Measurements from ENCODE around the gene FAM83B. TPM values are rescaled to one million over a fixed set of nuclear protein-coding genes. Genes with fewer than 3 reads are reported as not detected.
"Not testable (repeated sequence)": the region's sequence is repeated elsewhere in the genome, so short reads cannot be mapped to it uniquely, and the experiment has no call there.

Gene FAM83B
- total RNA-seq, 2 experiments from 2014 or later: not detected

DNA sequence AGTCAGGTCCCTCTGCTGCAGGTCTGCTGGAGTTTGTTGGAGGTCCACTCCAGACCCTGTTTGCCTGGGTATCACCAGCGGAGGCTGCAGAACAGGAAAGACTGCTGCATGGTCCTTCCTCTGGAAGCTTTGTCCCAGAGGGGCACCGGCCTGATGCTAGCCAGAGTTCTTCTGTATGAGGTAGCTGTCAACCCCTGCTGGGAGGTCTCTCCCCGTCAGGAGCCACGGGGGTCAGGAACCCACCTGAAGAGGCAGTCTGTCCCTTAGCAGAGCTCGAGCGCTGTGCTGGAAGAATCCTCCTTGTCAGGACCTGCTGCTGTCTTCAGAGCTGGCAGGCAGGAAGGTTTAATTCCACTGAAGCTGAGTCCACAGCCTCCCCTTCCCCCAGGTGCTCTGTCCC lies 22.3 kb upstream of the FAM83B start:
- H3K4me3 Mint-ChIP-seq; H3K9me3 Mint-ChIP-seq (ENCODE audit: insufficient read depth); H3K27me3 Mint-ChIP-seq (ENCODE audit: low read depth); CTCF ChIA-PET; ATAC-seq; DNase-seq; H3K4me1 Mint-ChIP-seq (ENCODE audit: low read depth); POLR2A ChIA-PET; H3K36me3 Mint-ChIP-seq (ENCODE audit: low read depth); H3K27ac Mint-ChIP-seq: not testable (repeated sequence)

DNA sequence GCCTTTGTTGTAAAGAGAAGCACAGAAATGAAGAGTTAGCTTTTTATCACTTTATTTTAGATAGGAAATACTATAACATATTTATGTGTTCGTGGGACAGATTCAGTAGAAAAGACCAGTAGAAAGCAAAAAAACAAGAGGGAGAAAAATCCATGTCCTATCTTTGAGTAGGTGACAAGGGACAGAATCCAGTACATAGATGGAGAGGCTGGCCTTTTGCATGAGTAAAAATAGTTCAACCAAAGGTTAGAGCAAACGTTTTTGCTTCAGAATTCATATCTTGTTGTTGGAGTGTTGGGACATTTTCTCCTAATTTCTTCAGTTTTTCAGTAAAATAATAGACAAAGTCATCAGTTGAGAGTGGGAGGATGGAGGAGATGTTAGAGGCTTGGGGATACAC lies 19.6 kb upstream of the FAM83B start:
- H3K4me1 Mint-ChIP-seq (ENCODE audit: low read depth): no peaks in the 10 kb centered on the region
- no peak for ATAC-seq
- no peaks in the 10 kb centered on the region for H3K36me3 Mint-ChIP-seq (ENCODE audit: low read depth)
- CTCF ChIA-PET: no interaction called here
- POLR2A ChIA-PET: no interaction called here
- no peaks in the 10 kb centered on the region for H3K27me3 Mint-ChIP-seq (ENCODE audit: low read depth)
- no peak overlapping the region for H3K27ac Mint-ChIP-seq
- DNase-seq: no peak
- no peak overlapping the region for H3K4me3 Mint-ChIP-seq
- H3K9me3 Mint-ChIP-seq (ENCODE audit: insufficient read depth): peaks cover 9% of the 10 kb centered on the region

DNA sequence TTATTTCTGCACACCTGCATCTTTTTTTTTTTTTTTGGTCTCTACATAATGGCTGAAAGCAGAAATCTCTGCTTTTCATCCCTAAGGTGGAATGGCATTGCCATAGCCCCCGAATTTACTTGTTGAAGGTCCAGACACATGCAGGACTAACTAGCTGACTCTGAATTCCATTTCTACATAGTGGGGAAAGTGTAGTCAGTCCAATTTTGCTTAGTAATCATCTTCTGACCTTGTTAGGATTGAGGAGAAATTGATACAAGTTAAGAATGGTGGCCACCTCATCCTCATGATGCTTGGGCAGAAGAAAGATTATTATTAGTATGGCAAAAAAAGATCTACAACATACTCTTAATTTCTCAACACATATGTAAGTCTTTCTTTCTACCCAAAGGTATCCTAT lies 16.4 kb upstream of the FAM83B start:
- CTCF ChIA-PET: no interaction called here
- H3K9me3 Mint-ChIP-seq (ENCODE audit: insufficient read depth): peaks cover 4% of the 10 kb centered on the region
- no peak overlapping the region for H3K27ac Mint-ChIP-seq
- ATAC-seq (no peak), DNase-seq (no peak)
- no peaks in the 10 kb centered on the region for H3K36me3 Mint-ChIP-seq (ENCODE audit: low read depth)
- H3K4me3 Mint-ChIP-seq: no peak overlapping the region
- H3K27me3 Mint-ChIP-seq (ENCODE audit: low read depth): no peaks in the 10 kb centered on the region
- POLR2A ChIA-PET: no interaction called here
- no peaks in the 10 kb centered on the region for H3K4me1 Mint-ChIP-seq (ENCODE audit: low read depth)

DNA sequence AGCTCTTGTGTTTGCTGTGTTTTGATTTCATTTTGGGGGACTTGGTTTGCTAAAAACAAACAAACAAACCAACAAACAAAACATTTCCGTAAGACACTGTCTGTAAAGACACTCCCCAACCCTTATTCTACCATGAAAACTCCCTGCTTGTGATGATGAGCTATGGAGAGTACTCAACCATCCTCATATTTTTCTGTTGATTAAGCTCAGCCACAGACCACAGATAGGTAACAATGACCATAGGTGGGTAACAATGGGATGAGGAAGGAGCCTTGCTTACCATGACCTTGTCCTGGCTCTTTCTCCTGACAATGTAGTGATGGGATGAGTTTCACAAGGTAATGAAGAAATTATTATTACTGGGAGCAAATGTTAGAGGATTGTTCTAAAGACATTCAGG lies 11.4 kb upstream of the FAM83B start:
- ChIA-PET POLR2A (no interaction called here), CTCF (no interaction called here)
- DNase-seq: no peak
- H3K27me3 Mint-ChIP-seq (ENCODE audit: low read depth): no peaks in the 10 kb centered on the region
- no peak overlapping the region for H3K4me3 Mint-ChIP-seq
- ATAC-seq: no peak
- H3K4me1 Mint-ChIP-seq (ENCODE audit: low read depth): no peaks in the 10 kb centered on the region
- H3K36me3 Mint-ChIP-seq (ENCODE audit: low read depth): no peaks in the 10 kb centered on the region
- H3K27ac Mint-ChIP-seq: no peak overlapping the region
- H3K9me3 Mint-ChIP-seq (ENCODE audit: insufficient read depth): no peaks in the 10 kb centered on the region

DNA sequence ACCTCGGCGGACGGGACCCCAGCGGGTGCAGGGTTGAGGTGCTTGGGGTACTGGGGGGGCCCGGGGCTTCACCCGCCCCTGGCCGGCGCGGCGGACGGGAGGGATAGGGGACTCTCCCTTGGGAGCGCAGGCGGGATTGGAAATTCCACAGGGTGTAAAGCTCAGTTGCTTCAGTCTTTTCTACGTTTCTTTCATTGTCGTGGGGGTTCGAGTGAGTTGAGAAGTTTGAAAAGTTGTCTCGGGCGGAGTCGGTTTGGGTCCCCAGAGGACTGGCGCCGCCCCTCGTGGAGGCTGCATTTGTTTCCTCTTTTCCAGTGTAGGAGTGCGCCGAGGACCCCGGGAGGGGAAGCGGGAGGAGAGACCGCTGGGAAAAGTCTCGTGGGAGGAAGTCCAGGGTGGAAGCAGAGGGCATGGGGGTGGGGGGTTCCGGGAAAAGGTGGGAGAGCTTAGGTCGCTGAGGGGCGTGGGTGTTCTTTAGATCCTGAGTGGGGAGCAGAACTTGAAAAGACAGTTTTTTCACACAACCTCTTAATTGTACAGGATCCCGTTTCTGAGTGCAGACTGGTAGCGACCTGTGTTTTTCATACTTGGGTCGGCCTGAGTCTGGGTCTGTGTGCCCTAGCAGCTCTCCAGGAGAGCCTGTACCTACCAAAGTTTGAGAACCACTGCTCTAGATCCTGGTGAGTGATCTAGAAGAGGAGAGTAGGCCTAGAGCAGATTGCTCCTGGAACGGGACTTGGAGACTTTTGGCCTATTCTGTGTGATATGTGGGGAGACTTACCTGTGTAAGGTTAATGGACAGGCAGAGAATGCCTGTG lies 495 bp downstream of the FAM83B start:
- H3K4me3 Mint-ChIP-seq: no peak overlapping the region

DNA sequence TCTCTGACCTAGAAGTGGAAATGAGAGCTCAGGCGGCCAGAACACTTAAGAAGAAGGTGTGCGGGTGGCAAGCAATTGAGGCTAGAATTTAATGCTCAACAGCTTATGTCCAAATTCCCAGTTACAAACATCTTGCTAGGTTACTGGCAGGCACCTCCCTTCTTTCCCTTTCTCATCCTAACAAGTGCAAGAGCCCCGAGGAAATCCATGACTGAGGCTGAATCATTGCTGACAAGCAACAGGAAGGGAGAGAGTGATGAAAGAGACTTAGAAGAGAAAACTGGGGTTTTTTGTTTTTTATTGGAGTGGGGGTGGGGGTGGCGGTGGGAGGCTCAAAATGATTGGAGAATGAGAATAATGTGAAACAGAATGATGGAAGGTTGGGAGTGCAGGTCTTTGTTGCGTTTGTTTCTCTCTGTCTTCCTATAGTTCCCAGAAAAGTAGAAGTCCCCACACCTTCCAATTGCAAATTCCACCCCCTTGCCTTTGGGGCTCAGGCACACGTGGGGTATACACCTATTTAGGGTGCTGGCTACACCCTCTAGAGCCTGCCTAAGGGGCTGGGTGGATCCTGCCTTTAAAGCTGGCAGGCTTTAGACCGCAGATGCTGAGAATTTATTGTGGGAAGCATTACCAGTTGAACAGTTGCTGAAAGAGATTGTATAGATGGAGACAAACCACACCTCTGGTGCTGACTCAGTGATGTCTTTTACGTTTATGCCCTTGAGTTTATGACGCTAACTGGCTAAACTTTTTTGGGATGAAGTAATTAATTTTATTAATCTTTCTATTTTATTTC lies 1.4 kb downstream of the FAM83B start:
- no peak for ATAC-seq

More for the DNA sequence above, 495 bp downstream of the FAM83B start:
- Mint-ChIP-seq H3K27me3 (ENCODE audit: low read depth) (peaks cover 8% of the 10 kb centered on the region), H3K27ac (no peak overlapping the region), H3K9me3 (ENCODE audit: insufficient read depth) (no peaks in the 10 kb centered on the region), H3K36me3 (ENCODE audit: low read depth) (no peaks in the 10 kb centered on the region), H3K4me1 (ENCODE audit: low read depth) (no peaks in the 10 kb centered on the region)
- ChIA-PET CTCF (no interaction called here), POLR2A (no interaction called here)
- DNase-seq: no peak
- ATAC-seq: no peak

DNA sequence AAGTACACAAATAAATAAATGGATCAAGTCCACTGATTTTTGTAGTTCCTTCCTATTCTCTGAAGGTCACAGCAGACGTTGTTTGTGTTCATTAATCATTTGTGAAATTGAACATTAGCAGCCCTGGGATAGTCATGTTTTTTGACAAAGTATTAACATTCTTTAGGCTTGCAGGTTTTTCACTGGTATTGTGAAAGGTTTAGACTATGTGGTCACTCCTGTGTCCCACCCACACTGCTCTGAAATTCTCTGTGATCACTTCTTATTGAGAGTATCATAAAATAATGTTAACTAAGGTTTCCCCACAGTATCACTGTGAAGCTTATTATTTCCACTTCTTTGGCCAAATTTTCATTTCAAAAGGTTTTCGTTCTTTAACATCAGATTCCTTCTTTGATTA lies 3.5 kb downstream of the FAM83B start:
- ChIA-PET CTCF (interaction anchor here (1.2 kb wide), 1 partner anchor 133 kb away, joined by 3 read pairs; no protein-coding TSS in a partner anchor), POLR2A (no interaction called here)
- no peak overlapping the region for H3K27ac Mint-ChIP-seq
- no peaks in the 10 kb centered on the region for H3K36me3 Mint-ChIP-seq (ENCODE audit: low read depth)
- H3K4me3 Mint-ChIP-seq: no peak overlapping the region
- H3K9me3 Mint-ChIP-seq (ENCODE audit: insufficient read depth): no peaks in the 10 kb centered on the region
- H3K4me1 Mint-ChIP-seq (ENCODE audit: low read depth): no peaks in the 10 kb centered on the region
- DNase-seq: no peak
- no peak for ATAC-seq
- H3K27me3 Mint-ChIP-seq (ENCODE audit: low read depth): peaks cover 8% of the 10 kb centered on the region

More for the DNA sequence above, 1.4 kb downstream of the FAM83B start:
- Mint-ChIP-seq H3K4me3 (no peak overlapping the region), H3K9me3 (ENCODE audit: insufficient read depth) (no peaks in the 10 kb centered on the region), H3K27me3 (ENCODE audit: low read depth) (peaks cover 8% of the 10 kb centered on the region), H3K36me3 (ENCODE audit: low read depth) (no peaks in the 10 kb centered on the region), H3K4me1 (ENCODE audit: low read depth) (no peaks in the 10 kb centered on the region), H3K27ac (no peak overlapping the region)
- POLR2A ChIA-PET: no interaction called here
- no peak for DNase-seq
- CTCF ChIA-PET: no interaction called here

DNA sequence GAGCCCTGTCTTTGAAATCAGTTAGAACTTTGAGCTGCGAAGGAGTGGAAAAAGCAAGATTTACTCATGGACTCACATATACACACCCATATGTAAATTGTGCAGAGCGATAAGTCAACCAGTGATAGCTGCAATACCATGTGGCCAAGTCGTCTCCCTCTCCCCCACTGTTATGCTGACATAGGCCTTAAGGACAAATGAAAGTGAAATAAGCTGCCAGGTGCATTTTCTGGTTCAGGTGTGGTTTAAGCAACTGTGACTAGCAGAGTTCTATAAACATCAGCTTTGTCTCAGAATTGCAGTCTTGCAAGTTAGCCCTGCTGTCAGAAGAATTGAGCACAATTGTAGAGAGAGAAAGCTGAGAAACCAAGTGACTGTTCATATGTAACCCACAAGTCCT lies 9.6 kb downstream of the FAM83B start:
- ATAC-seq (no peak), DNase-seq (no peak)
- H3K4me1 Mint-ChIP-seq (ENCODE audit: low read depth): no peaks in the 10 kb centered on the region
- H3K9me3 Mint-ChIP-seq (ENCODE audit: insufficient read depth): no peaks in the 10 kb centered on the region
- ChIA-PET CTCF (no interaction called here), POLR2A (no interaction called here)
- no peaks in the 10 kb centered on the region for H3K36me3 Mint-ChIP-seq (ENCODE audit: low read depth)
- H3K4me3 Mint-ChIP-seq: no peak overlapping the region
- no peaks in the 10 kb centered on the region for H3K27me3 Mint-ChIP-seq (ENCODE audit: low read depth)
- no peak overlapping the region for H3K27ac Mint-ChIP-seq

DNA sequence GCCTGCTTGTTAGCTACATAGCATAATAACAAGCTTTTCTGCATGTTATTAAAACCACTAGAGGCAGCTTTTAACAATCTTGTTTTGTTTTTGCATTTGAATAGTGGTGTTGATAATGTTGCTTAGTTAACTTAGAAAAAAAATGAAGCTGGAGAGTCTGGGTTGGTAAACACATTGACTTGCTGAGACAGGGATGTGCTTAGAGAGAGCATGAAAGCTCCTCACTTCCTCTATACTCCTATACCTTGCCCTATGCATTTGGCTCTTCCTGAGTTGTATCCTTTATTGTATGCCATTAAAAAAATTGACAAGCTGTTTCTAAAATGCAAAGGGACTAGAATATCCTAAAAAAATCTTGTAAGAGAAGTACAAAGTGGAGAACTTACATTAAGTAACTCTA lies 13.6 kb downstream of the FAM83B start:
- no peak overlapping the region for H3K27ac Mint-ChIP-seq
- H3K4me1 Mint-ChIP-seq (ENCODE audit: low read depth): no peaks in the 10 kb centered on the region
- DNase-seq (no peak), ATAC-seq (no peak)
- H3K4me3 Mint-ChIP-seq: no peak overlapping the region
- H3K27me3 Mint-ChIP-seq (ENCODE audit: low read depth): no peaks in the 10 kb centered on the region
- peaks cover 5% of the 10 kb centered on the region for H3K9me3 Mint-ChIP-seq (ENCODE audit: insufficient read depth)
- POLR2A ChIA-PET: interaction anchor here (0.5 kb wide), 1 partner anchor 327 kb away, joined by 3 read pairs; no protein-coding TSS in a partner anchor
- no peaks in the 10 kb centered on the region for H3K36me3 Mint-ChIP-seq (ENCODE audit: low read depth)
- CTCF ChIA-PET: no interaction called here

DNA sequence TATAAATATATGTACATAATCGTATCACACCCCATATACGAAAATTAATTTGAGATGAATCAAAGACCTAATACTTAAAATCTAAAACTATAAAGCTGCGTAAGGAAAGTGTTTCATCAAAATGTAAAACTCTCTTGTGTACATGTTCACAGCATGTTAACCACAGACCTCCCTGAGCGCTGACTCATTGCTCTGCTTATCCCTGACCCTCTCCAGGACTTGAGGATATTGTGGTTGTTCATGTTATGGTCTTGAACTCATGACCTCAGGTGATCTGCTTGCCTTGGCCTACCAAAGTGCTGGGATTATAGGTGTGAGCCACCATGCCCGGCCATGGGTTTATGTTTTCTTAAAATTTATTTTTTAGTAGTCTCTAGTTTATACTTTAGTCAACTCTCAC lies 14.2 kb downstream of the FAM83B start:
- H3K9me3 Mint-ChIP-seq (ENCODE audit: insufficient read depth): peaks cover 5% of the 10 kb centered on the region
- no peak overlapping the region for H3K4me3 Mint-ChIP-seq
- H3K4me1 Mint-ChIP-seq (ENCODE audit: low read depth): no peaks in the 10 kb centered on the region
- no peaks in the 10 kb centered on the region for H3K36me3 Mint-ChIP-seq (ENCODE audit: low read depth)
- ChIA-PET CTCF (no interaction called here), POLR2A (no interaction called here)
- DNase-seq: no peak
- no peak overlapping the region for H3K27ac Mint-ChIP-seq
- no peak for ATAC-seq
- H3K27me3 Mint-ChIP-seq (ENCODE audit: low read depth): no peaks in the 10 kb centered on the region

DNA sequence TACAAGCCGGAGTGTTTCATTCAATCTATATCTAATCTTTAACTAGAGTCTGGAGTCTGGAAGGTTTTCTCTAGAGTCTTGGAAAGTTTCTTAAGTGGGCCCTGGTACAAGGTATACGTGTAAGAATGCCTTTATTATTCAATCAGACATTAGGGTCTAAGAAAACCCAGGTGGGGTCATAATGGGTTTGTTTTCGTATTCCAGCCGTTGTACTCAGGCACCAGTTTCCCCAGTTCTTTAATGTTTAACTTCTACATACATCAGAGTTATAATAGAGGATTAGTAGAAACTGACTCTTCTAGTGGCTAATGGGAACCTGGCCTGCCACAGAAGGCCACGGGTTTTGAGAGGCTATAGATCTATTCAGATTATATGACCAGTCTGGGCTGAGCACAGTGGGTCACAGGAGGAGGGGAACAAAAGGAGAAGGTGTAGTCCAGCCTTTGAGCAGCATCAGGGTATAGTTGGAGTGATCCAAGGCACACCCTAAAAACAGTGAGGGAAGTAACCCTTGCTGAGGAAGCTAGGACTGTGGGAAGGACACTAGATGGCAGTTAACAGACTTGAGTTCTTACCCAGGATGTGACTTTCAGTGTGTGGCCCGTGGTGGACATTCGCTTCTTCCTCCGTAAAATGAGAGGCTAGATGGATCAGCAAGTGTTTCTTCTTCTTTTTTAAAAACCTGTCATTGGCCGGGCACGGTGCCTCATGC lies 15.5 kb downstream of the FAM83B start:
- ChIA-PET CTCF (no interaction called here), POLR2A (no interaction called here)
- H3K4me1 Mint-ChIP-seq (ENCODE audit: low read depth): no peaks in the 10 kb centered on the region
- H3K4me3 Mint-ChIP-seq: no peak overlapping the region
- DNase-seq (no peak), ATAC-seq (no peak)
- peaks cover 5% of the 10 kb centered on the region for H3K9me3 Mint-ChIP-seq (ENCODE audit: insufficient read depth)
- H3K27ac Mint-ChIP-seq: no peak overlapping the region
- no peaks in the 10 kb centered on the region for H3K27me3 Mint-ChIP-seq (ENCODE audit: low read depth)
- H3K36me3 Mint-ChIP-seq (ENCODE audit: low read depth): no peaks in the 10 kb centered on the region

DNA sequence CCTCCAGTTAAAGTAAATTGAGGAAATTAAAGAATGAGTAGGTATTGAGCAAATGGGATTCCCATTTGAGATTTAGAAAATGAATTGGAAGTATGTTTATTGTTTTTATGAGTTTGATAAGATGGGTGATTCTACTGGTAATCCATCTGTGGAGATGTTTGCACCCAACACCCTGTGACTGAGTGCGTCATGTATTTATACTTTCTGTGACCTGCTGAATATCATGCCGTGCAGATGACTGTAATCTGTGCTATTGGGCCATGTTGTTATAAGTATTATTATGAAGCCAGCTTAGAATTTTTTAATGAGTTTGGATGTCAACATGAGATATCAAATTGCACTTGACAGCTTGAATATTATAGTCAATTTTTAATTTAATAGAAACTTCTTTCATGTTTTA lies 17.7 kb downstream of the FAM83B start:
- Mint-ChIP-seq H3K36me3 (ENCODE audit: low read depth) (no peaks in the 10 kb centered on the region), H3K27me3 (ENCODE audit: low read depth) (no peaks in the 10 kb centered on the region), H3K27ac (no peak overlapping the region), H3K4me3 (no peak overlapping the region), H3K4me1 (ENCODE audit: low read depth) (no peaks in the 10 kb centered on the region), H3K9me3 (ENCODE audit: insufficient read depth) (peaks cover 5% of the 10 kb centered on the region)
- DNase-seq (no peak), ATAC-seq (no peak)
- ChIA-PET POLR2A (no interaction called here), CTCF (no interaction called here)
